ENCODE measurements around the gene TBC1D22A.
A peak's percentile ranks its signal among the peaks of the same experiment; 100 is the strongest.

The TBC1D22A gene

GRCh38 chr22:46796566-46797195 lies 34.2 kb downstream of the TBC1D22A start:
- no peak for DNase-seq

- DNase-seq: no peak
These were observed 34.9 kb downstream of the TBC1D22A start for GRCh38 chr22:46797355-46797754.

- DNase-seq: no peak
These were observed 35.6 kb downstream of the TBC1D22A start for GRCh38 chr22:46798041-46798365.

- peak; percentile 74 for DNase-seq
These were observed 36.2 kb downstream of the TBC1D22A start for GRCh38 chr22:46798366-46799350.

GRCh38 chr22:46799626-46800025 lies 37.2 kb downstream of the TBC1D22A start:
- no peak for DNase-seq

- DNase-seq: no peak
These were observed 37.8 kb downstream of the TBC1D22A start for GRCh38 chr22:46800102-46800857.

GRCh38 chr22:46801331-46801811 lies 38.9 kb downstream of the TBC1D22A start:
- no peak for DNase-seq

GRCh38 chr22:46801826-46802607 lies 39.6 kb downstream of the TBC1D22A start:
- no peak for DNase-seq

- no peak for DNase-seq
These were observed 40.2 kb downstream of the TBC1D22A start for GRCh38 chr22:46802608-46803027.

GRCh38 chr22:46803031-46803880 lies 40.8 kb downstream of the TBC1D22A start:
- DNase-seq: peak; percentile 70

GRCh38 chr22:46803936-46804335 lies 41.5 kb downstream of the TBC1D22A start:
- no peak for DNase-seq

- DNase-seq: no peak
These were observed 44.3 kb downstream of the TBC1D22A start for GRCh38 chr22:46806794-46807193.

GRCh38 chr22:46807458-46807857 lies 45.0 kb downstream of the TBC1D22A start:
- DNase-seq: no peak

GRCh38 chr22:46809153-46809885 lies 46.9 kb downstream of the TBC1D22A start:
- DNase-seq: no peak

GRCh38 chr22:46810856-46811786 lies 48.7 kb downstream of the TBC1D22A start:
- no peak for DNase-seq

- no peak for DNase-seq
These were observed 49.7 kb downstream of the TBC1D22A start for GRCh38 chr22:46812034-46812605.

GRCh38 chr22:46812788-46813187 lies 50.3 kb downstream of the TBC1D22A start:
- no peak for DNase-seq

- no peak for DNase-seq
These were observed 51.6 kb downstream of the TBC1D22A start for GRCh38 chr22:46813816-46814597.
